ENCODE data around the gene PEAK1. TPM values are rescaled to one million over a fixed set of nuclear protein-coding genes. Genes with fewer than 3 reads are reported as not detected.

PEAK1 gene
- total and polyA plus RNA-seq, 4 experiments from 2014 or later: 2.2 to 10.1 (median 7.8) TPM; not detected in 1

- H3K27me3 Mint-ChIP-seq: no peaks in the 10 kb centered on the region
- H3K4me1 Mint-ChIP-seq: no peaks in the 10 kb centered on the region
- POLR2A ChIA-PET (ENCODE audit: partially characterized antibody): no interaction called here
Observed at GRCh38 chr15:77346245-77347036, 73.5 kb downstream of the PEAK1 start.

GRCh38 chr15:77342807-77343206, 77.1 kb downstream of the PEAK1 start:
- H3K27me3 ChIP-seq (ENCODE audit: insufficient read depth, low read length): no peaks in the 10 kb centered on the region
- no peak overlapping the region for H3K4me3 Mint-ChIP-seq
- H3K4me1 ChIP-seq (ENCODE audit: insufficient read depth, low read length): no peaks in the 10 kb centered on the region
- H3K9me3 ChIP-seq (ENCODE audit: control insufficient read depth in 1 of 2, low read length in 2 of 2): no peaks in the 10 kb centered on the region
- peak overlapping the region in 1 of 7 donors; percentile 48 for H3K27ac Mint-ChIP-seq
- H3K27ac ChIP-seq (ENCODE audit: low read depth, low read length): no peak overlapping the region
- H3K4me3 ChIP-seq (ENCODE audit: low read length in 2 of 2): no peak overlapping the region
- ChIA-PET POLR2A (ENCODE audit: partially characterized antibody) (no interaction called here), CTCF (ENCODE audit: partially characterized antibody) (no interaction called here)
- H3K36me3 ChIP-seq (ENCODE audit: insufficient read depth, low read length): no peaks in the 10 kb centered on the region
- intact Hi-C loops (cut with micrococcal nuclease): no loop called here
- H3K4me1 Mint-ChIP-seq: no peaks in the 10 kb centered on the region
- no peaks in the 10 kb centered on the region for H3K27me3 Mint-ChIP-seq
- no peak for DNase-seq
- H3K36me3 Mint-ChIP-seq: peaks cover 2 to 27% of the 10 kb centered on the region in 2 donors
- H3K9me3 Mint-ChIP-seq: peaks cover 2 to 20% (median 14%) of the 10 kb centered on the region in 8 donors

More at GRCh38 chr15:77346245-77347036, 73.5 kb downstream of the PEAK1 start:
- Mint-ChIP-seq H3K4me3 (no peak overlapping the region), H3K27ac (no peak overlapping the region), H3K9me3 (peaks cover 2 to 15% (median 9%) of the 10 kb centered on the region in 8 donors), H3K36me3 (peaks cover 2 to 26% of the 10 kb centered on the region in 2 donors)
- H3K27me3 ChIP-seq (ENCODE audit: insufficient read depth, low read length): no peaks in the 10 kb centered on the region
- H3K4me1 ChIP-seq (ENCODE audit: insufficient read depth, low read length): no peaks in the 10 kb centered on the region
- H3K4me3 ChIP-seq (ENCODE audit: low read length in 2 of 2): no peak overlapping the region
- H3K36me3 ChIP-seq (ENCODE audit: insufficient read depth, low read length): no peaks in the 10 kb centered on the region
- intact Hi-C loops (cut with micrococcal nuclease): no loop called here
- H3K9me3 ChIP-seq (ENCODE audit: control insufficient read depth in 1 of 2, low read length in 2 of 2): no peaks in the 10 kb centered on the region
- CTCF ChIA-PET (ENCODE audit: partially characterized antibody): no interaction called here
- no peak overlapping the region for H3K27ac ChIP-seq (ENCODE audit: low read depth, low read length)
- DNase-seq: no peak

- POLR2A ChIA-PET (ENCODE audit: partially characterized antibody): no interaction called here
- H3K9me3 Mint-ChIP-seq: peaks cover 2 to 20% (median 14%) of the 10 kb centered on the region in 8 donors
- no peak overlapping the region for H3K4me3 ChIP-seq (ENCODE audit: low read length in 2 of 2)
Observed at GRCh38 chr15:77340245-77340644, 79.7 kb downstream of the PEAK1 start.

GRCh38 chr15:77336006-77336405, 83.9 kb downstream of the PEAK1 start:
- intact Hi-C loops (cut with micrococcal nuclease): no loop called here
- no peak overlapping the region for H3K27ac ChIP-seq (ENCODE audit: low read depth, low read length)
- Mint-ChIP-seq H3K4me1 (no peaks in the 10 kb centered on the region), H3K4me3 (no peak overlapping the region), H3K27me3 (no peaks in the 10 kb centered on the region), H3K9me3 (peaks cover 0 to 7% (median 3%) of the 10 kb centered on the region in 8 donors), H3K36me3 (no peaks in the 10 kb centered on the region), H3K27ac (no peak overlapping the region)
- H3K4me1 ChIP-seq (ENCODE audit: insufficient read depth, low read length): no peaks in the 10 kb centered on the region
- no peaks in the 10 kb centered on the region for H3K36me3 ChIP-seq (ENCODE audit: insufficient read depth, low read length)
- H3K27me3 ChIP-seq (ENCODE audit: insufficient read depth, low read length): no peaks in the 10 kb centered on the region
- POLR2A ChIA-PET (ENCODE audit: partially characterized antibody): no interaction called here
- H3K9me3 ChIP-seq (ENCODE audit: control insufficient read depth in 1 of 2, low read length in 2 of 2): no peaks in the 10 kb centered on the region
- no peak for DNase-seq
- CTCF ChIA-PET (ENCODE audit: partially characterized antibody): no interaction called here
- H3K4me3 ChIP-seq (ENCODE audit: low read length in 2 of 2): no peak overlapping the region

More at GRCh38 chr15:77340245-77340644, 79.7 kb downstream of the PEAK1 start:
- Mint-ChIP-seq H3K36me3 (peaks cover 0 to 14% of the 10 kb centered on the region in 2 donors), H3K4me1 (no peaks in the 10 kb centered on the region), H3K27me3 (no peaks in the 10 kb centered on the region), H3K4me3 (no peak overlapping the region), H3K27ac (no peak overlapping the region)
- DNase-seq: no peak
- Histone ChIP-seq H3K27me3 (ENCODE audit: insufficient read depth, low read length) (no peaks in the 10 kb centered on the region), H3K4me1 (ENCODE audit: insufficient read depth, low read length) (no peaks in the 10 kb centered on the region), H3K27ac (ENCODE audit: low read depth, low read length) (no peak overlapping the region), H3K9me3 (ENCODE audit: control insufficient read depth in 1 of 2, low read length in 2 of 2) (no peaks in the 10 kb centered on the region), H3K36me3 (ENCODE audit: insufficient read depth, low read length) (no peaks in the 10 kb centered on the region)
- CTCF ChIA-PET (ENCODE audit: partially characterized antibody): no interaction called here
- intact Hi-C loops (cut with micrococcal nuclease): no loop called here

DNA sequence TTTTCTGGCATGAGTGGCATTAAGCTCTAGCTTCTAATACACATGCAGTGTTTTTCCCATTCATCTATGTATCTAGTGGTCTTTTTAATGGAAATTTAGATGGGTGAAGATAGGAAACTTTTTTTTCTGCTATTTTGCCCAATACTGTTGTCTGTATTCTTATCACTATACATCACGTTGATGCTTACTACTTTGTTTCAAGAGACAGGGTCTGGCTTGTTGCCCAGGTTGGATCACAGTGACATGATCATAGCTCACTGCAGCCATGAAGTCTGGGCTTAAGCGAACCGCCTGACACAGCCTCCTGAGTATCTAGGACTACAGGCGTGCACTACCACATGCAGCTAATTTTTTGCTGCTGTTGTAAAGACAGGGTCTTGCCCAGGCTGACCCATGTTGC, 84.6 kb downstream of the PEAK1 start:
- no peak overlapping the region for H3K4me3 Mint-ChIP-seq
- H3K27me3 Mint-ChIP-seq: no peaks in the 10 kb centered on the region
- no peak overlapping the region for H3K27ac ChIP-seq (ENCODE audit: low read depth, low read length)
- intact Hi-C loops (cut with micrococcal nuclease): no loop called here
- no peaks in the 10 kb centered on the region for H3K36me3 ChIP-seq (ENCODE audit: insufficient read depth, low read length)
- H3K9me3 ChIP-seq (ENCODE audit: control insufficient read depth in 1 of 2, low read length in 2 of 2): no peaks in the 10 kb centered on the region
- no peaks in the 10 kb centered on the region for H3K4me1 ChIP-seq (ENCODE audit: insufficient read depth, low read length)
- peaks cover 0 to 3% (median under 1%) of the 10 kb centered on the region in 8 donors for H3K9me3 Mint-ChIP-seq
- H3K27ac Mint-ChIP-seq: no peak overlapping the region
- ChIA-PET POLR2A (ENCODE audit: partially characterized antibody) (no interaction called here), CTCF (ENCODE audit: partially characterized antibody) (no interaction called here)
- no peaks in the 10 kb centered on the region for H3K36me3 Mint-ChIP-seq
- no peaks in the 10 kb centered on the region for H3K27me3 ChIP-seq (ENCODE audit: insufficient read depth, low read length)
- no peak for DNase-seq
- H3K4me1 Mint-ChIP-seq: no peaks in the 10 kb centered on the region
- H3K4me3 ChIP-seq (ENCODE audit: low read length in 2 of 2): no peak overlapping the region

DNA sequence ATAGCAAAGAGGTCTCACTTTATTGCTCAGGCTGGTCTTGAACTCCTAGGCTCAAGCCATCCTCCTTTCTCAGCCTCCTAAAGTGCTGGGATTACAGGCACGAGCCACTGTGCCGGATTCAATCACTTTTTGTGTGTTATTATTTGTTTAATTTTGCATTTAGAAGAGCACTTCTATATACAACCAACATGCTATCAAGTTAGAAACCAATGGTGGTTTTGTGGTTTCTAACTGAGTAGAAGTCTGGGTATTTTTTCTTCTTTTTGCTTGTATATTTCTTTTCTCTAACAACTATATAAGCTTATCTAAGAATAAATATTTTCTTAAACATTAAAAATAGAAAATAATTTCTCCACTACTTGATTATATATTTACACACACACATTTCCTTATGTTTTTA, 86.7 kb downstream of the PEAK1 start:
- H3K27ac Mint-ChIP-seq: no peak overlapping the region
- no peak overlapping the region for H3K4me3 Mint-ChIP-seq
- H3K4me1 ChIP-seq (ENCODE audit: insufficient read depth, low read length): no peaks in the 10 kb centered on the region
- no peak overlapping the region for H3K4me3 ChIP-seq (ENCODE audit: low read length in 2 of 2)
- no peaks in the 10 kb centered on the region for H3K36me3 ChIP-seq (ENCODE audit: insufficient read depth, low read length)
- intact Hi-C loops (cut with micrococcal nuclease): no loop called here
- no peaks in the 10 kb centered on the region for H3K9me3 ChIP-seq (ENCODE audit: control insufficient read depth in 1 of 2, low read length in 2 of 2)
- no peaks in the 10 kb centered on the region for H3K9me3 Mint-ChIP-seq
- H3K27me3 ChIP-seq (ENCODE audit: insufficient read depth, low read length): no peaks in the 10 kb centered on the region
- ChIA-PET POLR2A (ENCODE audit: partially characterized antibody) (no interaction called here), CTCF (ENCODE audit: partially characterized antibody) (no interaction called here)
- DNase-seq: no peak
- H3K27ac ChIP-seq (ENCODE audit: low read depth, low read length): no peak overlapping the region
- no peaks in the 10 kb centered on the region for H3K4me1 Mint-ChIP-seq
- H3K36me3 Mint-ChIP-seq: no peaks in the 10 kb centered on the region
- no peaks in the 10 kb centered on the region for H3K27me3 Mint-ChIP-seq

GRCh38 chr15:77329202-77329601, 90.7 kb downstream of the PEAK1 start:
- no peak overlapping the region for H3K4me3 Mint-ChIP-seq
- CTCF ChIA-PET (ENCODE audit: partially characterized antibody): no interaction called here
- Histone ChIP-seq H3K9me3 (ENCODE audit: control insufficient read depth in 1 of 2, low read length in 2 of 2) (no peaks in the 10 kb centered on the region), H3K27ac (ENCODE audit: low read depth, low read length) (no peak overlapping the region), H3K36me3 (ENCODE audit: insufficient read depth, low read length) (no peaks in the 10 kb centered on the region), H3K4me3 (ENCODE audit: low read length in 2 of 2) (no peak overlapping the region), H3K27me3 (ENCODE audit: insufficient read depth, low read length) (no peaks in the 10 kb centered on the region), H3K4me1 (ENCODE audit: insufficient read depth, low read length) (no peaks in the 10 kb centered on the region)
- H3K27me3 Mint-ChIP-seq: no peaks in the 10 kb centered on the region
- no peak overlapping the region for H3K27ac Mint-ChIP-seq
- intact Hi-C loops (cut with micrococcal nuclease): no loop called here
- peaks cover 0 to 5% (median 0%) of the 10 kb centered on the region in 8 donors for H3K9me3 Mint-ChIP-seq
- no peak for DNase-seq
- H3K4me1 Mint-ChIP-seq: no peaks in the 10 kb centered on the region
- H3K36me3 Mint-ChIP-seq: no peaks in the 10 kb centered on the region
- POLR2A ChIA-PET (ENCODE audit: partially characterized antibody): no interaction called here

All from CD4-positive, alpha-beta memory T cell (primary cell).